Measurements from ENCODE around the gene SLIT3.

The SLIT3 gene

GRCh38 chr5:169270827-169271226, 30.1 kb downstream of the SLIT3 start:
- no peak for DNase-seq

- no peak for DNase-seq
Measured at GRCh38 chr5:169268019-169268418, 32.9 kb downstream of the SLIT3 start.

DNA sequence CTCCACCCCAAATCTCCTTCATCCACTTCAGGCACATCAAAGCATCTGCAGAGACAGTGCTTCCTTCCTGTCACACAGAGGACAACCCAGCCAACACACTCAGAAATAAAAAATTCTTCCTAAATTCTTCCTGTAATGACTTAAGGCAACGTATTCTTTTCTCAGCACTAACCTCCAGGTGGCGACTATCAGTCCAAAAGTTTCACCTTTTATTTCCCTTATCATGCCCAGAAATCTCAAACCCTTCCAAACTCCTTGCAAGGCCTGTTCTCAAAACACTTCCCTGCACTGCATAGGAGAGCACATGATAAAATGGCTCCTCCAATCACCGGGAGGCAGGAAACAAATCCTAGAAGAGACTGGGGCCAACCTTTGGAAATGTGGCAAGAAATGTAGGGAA, 35.1 kb downstream of the SLIT3 start:
- DNase-seq, result no peak

- DNase-seq, result peak in 1 of 56 donors; percentile 11
Measured at GRCh38 chr5:169263591-169263990, 37.3 kb downstream of the SLIT3 start.

- no peak for DNase-seq
Measured at GRCh38 chr5:169260896-169261569, 39.9 kb downstream of the SLIT3 start.

GRCh38 chr5:169258372-169259000, 42.5 kb downstream of the SLIT3 start:
- DNase-seq, result no peak

GRCh38 chr5:169256191-169256590, 44.7 kb downstream of the SLIT3 start:
- DNase-seq, result no peak

GRCh38 chr5:169253071-169253470, 47.9 kb downstream of the SLIT3 start:
- DNase-seq, result no peak

DNA sequence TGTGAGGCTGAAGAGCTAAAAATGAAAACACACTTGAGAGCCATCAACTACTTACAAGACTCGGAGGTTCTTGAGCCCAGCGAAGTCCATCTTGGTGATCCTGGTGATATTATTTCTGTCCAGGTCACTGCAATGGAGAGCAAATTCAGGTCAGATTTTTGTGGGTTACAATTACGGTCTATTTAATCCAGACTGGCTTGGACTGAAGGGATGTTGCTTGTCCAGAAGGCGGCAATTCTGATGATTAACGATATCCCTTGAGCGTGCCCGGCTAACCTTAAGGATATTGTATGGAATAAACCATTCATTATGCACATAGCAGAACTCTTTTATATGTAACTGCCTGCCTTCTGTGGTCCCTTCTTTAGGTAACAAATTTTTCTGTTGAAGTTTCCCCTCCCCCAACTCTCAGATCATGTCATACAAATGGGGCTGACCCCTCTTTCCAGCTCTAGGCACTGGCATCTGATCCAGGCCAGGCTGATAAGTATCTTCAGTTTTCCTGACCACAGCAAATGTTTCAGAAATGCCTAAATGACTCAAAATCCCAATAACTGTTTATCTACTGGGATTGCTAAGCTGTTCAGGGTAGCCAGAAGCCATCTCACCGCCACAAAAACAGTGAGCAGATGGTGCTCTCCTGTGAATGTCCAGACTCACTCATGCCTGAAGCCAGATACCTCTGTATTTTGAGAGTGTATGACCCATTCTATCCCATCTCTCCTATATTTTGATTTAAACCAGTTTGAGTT, 49.4 kb downstream of the SLIT3 start:
- no peak for DNase-seq

DNA sequence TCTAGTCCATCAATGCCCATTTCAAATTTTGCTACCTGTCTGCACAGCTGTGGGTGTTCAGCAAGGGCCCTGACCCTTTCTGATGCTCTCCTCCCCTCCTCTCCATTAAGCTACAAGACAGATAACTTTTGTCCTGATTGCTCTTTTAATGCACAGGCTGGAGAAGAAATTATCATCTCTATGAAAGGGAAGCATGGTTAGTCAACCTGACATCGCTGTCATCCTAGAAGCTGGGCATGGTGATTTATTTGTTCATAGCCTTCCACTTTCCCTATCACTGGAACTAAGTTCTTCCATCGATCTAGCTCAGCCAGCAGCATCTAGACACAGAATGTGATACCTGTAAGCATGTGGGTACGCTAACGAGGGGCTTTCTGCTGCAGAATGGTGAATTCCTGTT, 50.1 kb downstream of the SLIT3 start:
- no peak for DNase-seq

GRCh38 chr5:169248996-169249395, 51.9 kb downstream of the SLIT3 start:
- DNase-seq, result no peak

GRCh38 chr5:169248550-169248949, 52.4 kb downstream of the SLIT3 start:
- DNase-seq, result no peak

- DNase-seq, result peak in 10 of 56 donors; percentile 7 to 36 (median 26)
Measured at GRCh38 chr5:169244812-169245211, 56.1 kb downstream of the SLIT3 start.

DNA sequence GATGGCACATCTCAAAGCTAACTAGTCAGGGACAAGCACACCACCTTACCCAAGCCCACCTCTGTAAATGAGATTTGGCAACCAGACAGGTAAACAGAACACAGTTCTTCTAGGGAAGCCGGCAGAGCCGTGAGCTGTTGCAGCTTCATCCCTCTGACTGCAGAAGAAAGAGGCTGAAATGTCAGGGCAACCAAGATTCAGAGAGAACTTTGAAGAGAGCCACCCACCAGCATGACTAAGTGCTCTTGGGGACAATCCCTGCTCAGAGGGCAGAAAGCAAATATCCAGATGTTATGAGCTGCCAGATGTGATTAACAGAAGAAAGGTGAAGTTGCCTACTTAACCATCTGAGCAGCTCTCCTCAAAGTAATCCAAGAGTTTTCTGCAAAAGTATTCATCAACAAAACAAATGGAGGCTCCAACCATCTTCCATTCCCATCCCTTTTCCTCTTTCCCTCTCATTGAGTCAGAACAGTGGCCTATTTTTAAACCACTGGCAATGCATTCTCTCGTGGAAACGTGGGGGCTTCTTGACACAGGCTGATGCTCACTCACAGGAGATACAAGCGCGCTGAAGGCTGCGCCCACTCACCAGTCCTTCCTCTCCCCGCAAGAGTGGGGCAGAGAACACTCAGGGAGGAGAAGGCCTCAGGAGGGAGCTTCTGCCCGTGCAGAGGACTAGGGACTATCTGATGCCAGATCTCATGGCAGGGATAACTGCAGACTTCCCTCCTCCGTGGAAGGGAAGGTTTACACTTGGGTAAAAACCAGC, 57.1 kb downstream of the SLIT3 start:
- DNase-seq, result peak in 32 of 56 donors; percentile 2 to 77 (median 34)

DNA sequence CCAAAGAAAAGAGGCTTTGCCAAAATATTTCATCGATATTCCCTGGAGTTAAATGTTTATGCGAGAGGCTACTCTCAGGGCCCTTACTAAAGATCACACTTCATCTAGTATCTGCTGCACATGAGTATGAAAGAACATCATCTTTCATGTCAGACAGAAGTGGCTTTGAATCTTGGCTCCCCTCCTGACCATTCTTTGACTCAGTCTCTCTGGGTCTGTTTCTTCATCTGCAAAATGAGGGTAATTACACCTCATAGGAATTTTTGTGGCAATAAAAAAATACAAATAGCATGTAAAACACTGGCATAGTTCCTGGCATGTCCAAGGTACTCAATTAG, 58.1 kb downstream of the SLIT3 start:
- no peak for DNase-seq

- DNase-seq, result no peak
Measured at GRCh38 chr5:169242175-169242848, 58.6 kb downstream of the SLIT3 start.

DNA sequence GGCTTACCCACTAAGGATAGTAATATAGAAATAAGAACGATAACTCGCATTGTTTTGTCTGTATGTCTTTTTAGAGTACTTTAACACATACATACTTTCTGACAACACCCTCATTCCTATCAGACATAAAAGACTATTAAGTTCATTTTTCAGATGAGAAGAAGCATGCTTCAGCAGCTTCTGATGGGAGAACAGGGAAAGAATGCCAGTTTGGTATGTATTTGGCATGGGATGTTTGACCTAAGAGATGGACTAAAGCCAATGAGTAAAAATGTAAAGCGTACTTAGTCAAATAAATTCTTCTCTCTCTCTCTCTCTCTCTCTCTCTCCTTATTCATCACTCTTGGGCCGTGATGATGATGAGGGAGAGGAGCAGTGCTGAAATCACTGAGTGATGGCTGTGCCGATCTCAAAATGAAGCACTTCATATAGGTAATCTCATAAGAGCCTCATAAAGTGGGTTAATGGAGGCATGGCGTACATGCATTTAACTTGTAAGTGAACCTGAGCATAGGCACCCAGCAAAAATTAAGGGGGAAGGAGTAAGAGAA, 71.5 kb downstream of the SLIT3 start:
- no peak for DNase-seq

GRCh38 chr5:169226895-169227294, 74.0 kb downstream of the SLIT3 start:
- DNase-seq, result no peak

GRCh38 chr5:169225830-169226356, 75.0 kb downstream of the SLIT3 start:
- no peak for DNase-seq

- DNase-seq, result no peak
Measured at GRCh38 chr5:169223595-169223953, 77.4 kb downstream of the SLIT3 start.
